IPS-15b (cell line): Measurements from ENCODE around the gene SMCO3.
"Not testable (repeated sequence)": the region's sequence is repeated elsewhere in the genome, so short reads cannot be mapped to it uniquely, and the experiment has no call there.

Source experiments
- H3K27me3 ChIP-seq: one replicate; pipeline ENCODE4 v1.6.1; 2013; ENCODE audit warnings: low read length; ENCODE audit not compliant: control insufficient read depth, insufficient read depth
- H3K36me3 ChIP-seq: one replicate; pipeline ENCODE4 v1.6.1; 2013; ENCODE audit warnings: low read length; ENCODE audit not compliant: control insufficient read depth, insufficient read depth
- H3K4me1 ChIP-seq: one replicate; pipeline ENCODE4 v1.6.1; 2013; ENCODE audit warnings: mild to moderate bottlenecking, low read length; ENCODE audit not compliant: control insufficient read depth, insufficient read depth
- H3K4me3 ChIP-seq: one replicate; pipeline ENCODE4 v1.5.1; 2013; ENCODE audit warnings: low read depth, low read length
- H3K9ac ChIP-seq: one replicate; pipeline ENCODE4 v1.6.1; 2013; ENCODE audit warnings: low read depth, mild to moderate bottlenecking, low read length
- H3K9me3 ChIP-seq: one replicate; pipeline ENCODE4 v1.6.1; 2013; ENCODE audit warnings: mild to moderate bottlenecking, low read length; ENCODE audit not compliant: control insufficient read depth, insufficient read depth

The SMCO3 gene

GRCh38 chr12:14773685-14774073 is 40.3 kb downstream of the SMCO3 start:
- no peaks in the 10 kb centered on the region for H3K9me3 ChIP-seq
- peak overlapping the region; percentile 68 for H3K9ac ChIP-seq
- H3K27me3 ChIP-seq: no peaks in the 10 kb centered on the region
- peak overlapping the region; percentile 90 for H3K4me3 ChIP-seq
- H3K36me3 ChIP-seq: no peaks in the 10 kb centered on the region
- H3K4me1 ChIP-seq: peaks cover 15% of the 10 kb centered on the region

- H3K9ac ChIP-seq: no peak overlapping the region
- H3K4me3 ChIP-seq: peak overlapping the region; percentile 90
- no peaks in the 10 kb centered on the region for H3K36me3 ChIP-seq
- H3K4me1 ChIP-seq: peaks cover 15% of the 10 kb centered on the region
- no peaks in the 10 kb centered on the region for H3K27me3 ChIP-seq
- H3K9me3 ChIP-seq: no peaks in the 10 kb centered on the region
These were observed 41.0 kb downstream of the SMCO3 start for GRCh38 chr12:14772946-14773345.

GRCh38 chr12:14771651-14772137 is 42.3 kb downstream of the SMCO3 start:
- Histone ChIP-seq H3K27me3 (no peaks in the 10 kb centered on the region), H3K9ac (peak overlapping the region; percentile 19), H3K4me3 (peak overlapping the region; percentile 97), H3K4me1 (peaks cover 12% of the 10 kb centered on the region), H3K36me3 (no peaks in the 10 kb centered on the region), H3K9me3 (no peaks in the 10 kb centered on the region)

GRCh38 chr12:14770496-14771461 is 43.2 kb downstream of the SMCO3 start:
- Histone ChIP-seq H3K4me3 (peak overlapping the region; percentile 97), H3K4me1 (peaks cover 10% of the 10 kb centered on the region), H3K9me3 (no peaks in the 10 kb centered on the region), H3K36me3 (no peaks in the 10 kb centered on the region), H3K27me3 (no peaks in the 10 kb centered on the region), H3K9ac (peak overlapping the region; percentile 99)

GRCh38 chr12:14769969-14770495 is 44.0 kb downstream of the SMCO3 start:
- Histone ChIP-seq H3K4me3 (peak overlapping the region; percentile 97), H3K9me3 (peaks cover 2% of the 10 kb centered on the region), H3K9ac (peak overlapping the region; percentile 99), H3K4me1 (peaks cover 5% of the 10 kb centered on the region), H3K27me3 (no peaks in the 10 kb centered on the region), H3K36me3 (no peaks in the 10 kb centered on the region)

GRCh38 chr12:14769466-14769968 is 44.5 kb downstream of the SMCO3 start:
- H3K4me3 ChIP-seq: peak overlapping the region; percentile 97
- no peaks in the 10 kb centered on the region for H3K27me3 ChIP-seq
- H3K4me1 ChIP-seq: peaks cover 5% of the 10 kb centered on the region
- peak overlapping the region; percentile 99 for H3K9ac ChIP-seq
- H3K36me3 ChIP-seq: no peaks in the 10 kb centered on the region
- peaks cover 2% of the 10 kb centered on the region for H3K9me3 ChIP-seq

GRCh38 chr12:14768823-14769405 is 45.1 kb downstream of the SMCO3 start:
- Histone ChIP-seq H3K4me3 (peak overlapping the region; percentile 97), H3K4me1 (peaks cover 5% of the 10 kb centered on the region), H3K9me3 (peaks cover 2% of the 10 kb centered on the region), H3K36me3 (no peaks in the 10 kb centered on the region), H3K9ac (peak overlapping the region; percentile 99), H3K27me3 (no peaks in the 10 kb centered on the region)

- H3K9ac ChIP-seq: no peak overlapping the region
- no peak overlapping the region for H3K4me3 ChIP-seq
- H3K4me1 ChIP-seq: peaks cover 5% of the 10 kb centered on the region
- H3K36me3 ChIP-seq: no peaks in the 10 kb centered on the region
- H3K27me3 ChIP-seq: no peaks in the 10 kb centered on the region
- H3K9me3 ChIP-seq: peaks cover 2% of the 10 kb centered on the region
These were observed 46.4 kb downstream of the SMCO3 start for GRCh38 chr12:14767617-14768016.

- Histone ChIP-seq H3K36me3 (no peaks in the 10 kb centered on the region), H3K4me3 (no peak overlapping the region), H3K27me3 (no peaks in the 10 kb centered on the region), H3K9ac (no peak overlapping the region), H3K9me3 (peaks cover 2% of the 10 kb centered on the region), H3K4me1 (peaks cover 1% of the 10 kb centered on the region)
These were observed 47.2 kb downstream of the SMCO3 start for GRCh38 chr12:14766649-14767215.

- H3K36me3 ChIP-seq, H3K27me3 ChIP-seq, H3K9ac ChIP-seq, H3K4me1 ChIP-seq, H3K4me3 ChIP-seq, H3K9me3 ChIP-seq: not testable (repeated sequence)
These were observed 48.0 kb downstream of the SMCO3 start for GRCh38 chr12:14766020-14766419.

- no peaks in the 10 kb centered on the region for H3K27me3 ChIP-seq
These were observed 48.6 kb downstream of the SMCO3 start for GRCh38 chr12:14765398-14765797.

More at GRCh38 chr12:14765398-14765797, 48.6 kb downstream of the SMCO3 start:
- Histone ChIP-seq H3K36me3 (no peaks in the 10 kb centered on the region), H3K4me3 (no peak overlapping the region), H3K9me3 (peaks cover 2% of the 10 kb centered on the region), H3K4me1 (no peaks in the 10 kb centered on the region), H3K9ac (no peak overlapping the region)
